ENCODE data around the gene IL20RA.

- TF ChIP-seq EP300 (IDR thresholded peaks at IDR 0.05) = no peak
- no peak for TF ChIP-seq POLR2A (IDR thresholded peaks at IDR 0.05)
- TF ChIP-seq, protein P1, sequence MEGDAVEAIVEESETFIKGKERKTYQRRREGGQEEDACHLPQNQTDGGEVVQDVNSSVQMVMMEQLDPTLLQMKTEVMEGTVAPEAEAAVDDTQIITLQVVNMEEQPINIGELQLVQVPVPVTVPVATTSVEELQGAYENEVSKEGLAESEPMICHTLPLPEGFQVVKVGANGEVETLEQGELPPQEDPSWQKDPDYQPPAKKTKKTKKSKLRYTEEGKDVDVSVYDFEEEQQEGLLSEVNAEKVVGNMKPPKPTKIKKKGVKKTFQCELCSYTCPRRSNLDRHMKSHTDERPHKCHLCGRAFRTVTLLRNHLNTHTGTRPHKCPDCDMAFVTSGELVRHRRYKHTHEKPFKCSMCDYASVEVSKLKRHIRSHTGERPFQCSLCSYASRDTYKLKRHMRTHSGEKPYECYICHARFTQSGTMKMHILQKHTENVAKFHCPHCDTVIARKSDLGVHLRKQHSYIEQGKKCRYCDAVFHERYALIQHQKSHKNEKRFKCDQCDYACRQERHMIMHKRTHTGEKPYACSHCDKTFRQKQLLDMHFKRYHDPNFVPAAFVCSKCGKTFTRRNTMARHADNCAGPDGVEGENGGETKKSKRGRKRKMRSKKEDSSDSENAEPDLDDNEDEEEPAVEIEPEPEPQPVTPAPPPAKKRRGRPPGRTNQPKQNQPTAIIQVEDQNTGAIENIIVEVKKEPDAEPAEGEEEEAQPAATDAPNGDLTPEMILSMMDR (IDR thresholded peaks at IDR 0.05) = no peak
- no peak for TF ChIP-seq POLR2AphosphoS5 (IDR thresholded peaks at IDR 0.05)
These were observed 52.7 kb downstream of the IL20RA start for GRCh38 chr6:136992113-136992512.
